Measurements from ENCODE around the gene DCUN1D2. TPM values are rescaled to one million over a fixed set of nuclear protein-coding genes. Genes with fewer than 3 reads are reported as not detected.

The DCUN1D2 gene
- total RNA-seq, 2 donors from 2014 or later = 12.2 to 14.5 TPM

GRCh38 chr13:113410472-113411201, 79.9 kb downstream of the DCUN1D2 start:
- no peak overlapping the region for H3K27ac ChIP-seq
- no peak for ATAC-seq
- intact Hi-C loops (cut with DNase I) = no loop called here
- H3K4me1 ChIP-seq = no peaks in the 10 kb centered on the region
- H3K4me3 ChIP-seq = no peak overlapping the region
- no peaks in the 10 kb centered on the region for H3K9me3 ChIP-seq
- H3K27me3 ChIP-seq = no peaks in the 10 kb centered on the region
- WGBS, 2 donors = 72 to 73% methylated on average over 10 to 32 of the region's 34 CpGs
- H3K36me3 ChIP-seq (replicated peaks in 1 of 2; ENCODE audit: insufficient read depth in 1 of 2, low read depth in 2 of 2) = no peaks in the 10 kb centered on the region
- TF ChIP-seq POLR2A (IDR thresholded peaks at IDR 0.05) = no peak
- TF ChIP-seq, protein P1, sequence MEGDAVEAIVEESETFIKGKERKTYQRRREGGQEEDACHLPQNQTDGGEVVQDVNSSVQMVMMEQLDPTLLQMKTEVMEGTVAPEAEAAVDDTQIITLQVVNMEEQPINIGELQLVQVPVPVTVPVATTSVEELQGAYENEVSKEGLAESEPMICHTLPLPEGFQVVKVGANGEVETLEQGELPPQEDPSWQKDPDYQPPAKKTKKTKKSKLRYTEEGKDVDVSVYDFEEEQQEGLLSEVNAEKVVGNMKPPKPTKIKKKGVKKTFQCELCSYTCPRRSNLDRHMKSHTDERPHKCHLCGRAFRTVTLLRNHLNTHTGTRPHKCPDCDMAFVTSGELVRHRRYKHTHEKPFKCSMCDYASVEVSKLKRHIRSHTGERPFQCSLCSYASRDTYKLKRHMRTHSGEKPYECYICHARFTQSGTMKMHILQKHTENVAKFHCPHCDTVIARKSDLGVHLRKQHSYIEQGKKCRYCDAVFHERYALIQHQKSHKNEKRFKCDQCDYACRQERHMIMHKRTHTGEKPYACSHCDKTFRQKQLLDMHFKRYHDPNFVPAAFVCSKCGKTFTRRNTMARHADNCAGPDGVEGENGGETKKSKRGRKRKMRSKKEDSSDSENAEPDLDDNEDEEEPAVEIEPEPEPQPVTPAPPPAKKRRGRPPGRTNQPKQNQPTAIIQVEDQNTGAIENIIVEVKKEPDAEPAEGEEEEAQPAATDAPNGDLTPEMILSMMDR (IDR thresholded peaks at IDR 0.05) = no peak
- DNase-seq = no peak

DNA sequence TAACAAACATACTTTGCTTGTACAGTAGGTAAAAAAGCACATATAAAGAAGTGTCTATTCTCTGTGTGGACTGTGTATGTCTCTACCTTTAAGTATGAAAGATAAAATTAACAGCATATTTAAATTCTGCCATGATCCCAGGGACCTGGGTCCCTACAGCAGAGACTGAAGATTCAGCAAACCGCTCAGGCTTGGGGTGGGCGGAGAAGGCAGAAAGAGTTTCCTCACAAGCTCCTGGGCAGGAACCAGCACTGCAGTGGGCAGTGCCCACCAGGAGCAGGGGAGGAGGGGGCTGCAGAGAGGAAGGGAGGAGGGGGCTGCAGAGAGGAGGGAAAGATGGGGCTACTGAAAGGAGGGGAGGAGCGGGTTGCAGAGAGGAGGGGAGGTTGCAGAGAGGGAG, 81.9 kb downstream of the DCUN1D2 start:
- H3K27ac ChIP-seq = no peak overlapping the region
- TF ChIP-seq, protein P1 (IDR thresholded peaks at IDR 0.05) = no peak
- TF ChIP-seq POLR2A (IDR thresholded peaks at IDR 0.05) = no peak
- WGBS, 2 donors = 77 to 83% methylated on average over 3 of the region's 3 CpGs
- DNase-seq (no peak), ATAC-seq (no peak)
- no peaks in the 10 kb centered on the region for H3K4me1 ChIP-seq
- H3K4me3 ChIP-seq = no peak overlapping the region
- H3K9me3 ChIP-seq = no peaks in the 10 kb centered on the region
- H3K27me3 ChIP-seq = no peaks in the 10 kb centered on the region
- intact Hi-C loops (cut with DNase I) = no loop called here
- no peaks in the 10 kb centered on the region for H3K36me3 ChIP-seq (replicated peaks in 1 of 2; ENCODE audit: insufficient read depth in 1 of 2, low read depth in 2 of 2)

DNA sequence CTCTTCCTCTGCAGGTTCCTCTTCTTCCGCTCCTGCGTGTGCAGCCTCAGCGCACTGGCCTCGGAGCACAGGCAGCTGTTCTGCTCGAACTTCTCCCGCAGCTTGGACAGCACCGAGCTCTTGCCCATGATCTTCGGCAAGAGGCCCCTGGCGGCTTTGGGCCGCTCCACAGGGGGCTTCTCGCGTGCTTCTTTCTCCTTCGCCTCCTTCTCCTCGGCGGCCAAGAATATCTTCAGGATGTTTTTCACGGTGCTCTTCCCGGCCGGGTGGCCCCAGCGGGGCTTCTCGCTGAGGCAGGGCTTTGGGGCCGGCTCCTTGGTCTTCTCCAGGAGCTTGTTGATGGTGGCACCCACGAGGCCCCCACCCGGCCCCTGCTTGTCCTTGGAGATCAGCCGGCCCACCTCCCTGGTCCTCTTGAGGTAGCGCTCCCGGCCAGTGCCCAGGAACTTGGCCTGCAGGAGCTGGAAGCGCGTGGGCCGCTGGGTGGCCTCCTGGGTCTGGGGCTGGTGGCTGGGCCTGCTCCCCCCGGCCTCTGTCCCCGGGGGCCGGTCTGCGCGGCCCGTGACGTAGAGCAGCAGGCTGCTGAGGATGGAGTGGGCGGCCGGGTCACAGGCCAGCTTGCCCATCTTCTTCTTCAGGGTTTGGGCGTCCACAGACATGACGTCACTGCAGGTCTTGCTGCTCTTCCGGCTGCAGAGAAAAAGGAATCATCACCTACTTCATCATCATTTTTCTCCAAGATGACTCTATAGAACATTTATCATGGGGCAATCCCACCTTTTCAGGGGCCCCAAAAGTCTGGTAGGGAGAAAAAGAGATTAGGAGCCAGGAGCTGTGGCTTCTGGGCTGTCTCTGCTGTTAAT, 82.7 kb downstream of the DCUN1D2 start:
- peak in 1 of 4 donors; percentile 5 for DNase-seq
- no peaks in the 10 kb centered on the region for H3K4me1 ChIP-seq
- intact Hi-C loops (cut with DNase I) = no loop called here
- no peaks in the 10 kb centered on the region for H3K27me3 ChIP-seq
- 66 to 70% methylated on average over 22 to 35 of the region's 41 CpGs for WGBS, 2 donors
- no peaks in the 10 kb centered on the region for H3K9me3 ChIP-seq
- TF ChIP-seq POLR2A (IDR thresholded peaks at IDR 0.05) = no peak
- TF ChIP-seq, protein P1 (IDR thresholded peaks at IDR 0.05) = no peak
- no peak overlapping the region for H3K27ac ChIP-seq
- no peak overlapping the region for H3K4me3 ChIP-seq
- no peaks in the 10 kb centered on the region for H3K36me3 ChIP-seq (replicated peaks in 1 of 2; ENCODE audit: insufficient read depth in 1 of 2, low read depth in 2 of 2)
- ATAC-seq = no peak

GRCh38 chr13:113407103-113407530, 83.4 kb downstream of the DCUN1D2 start:
- TF ChIP-seq, protein P1 (IDR thresholded peaks at IDR 0.05) = peak in 1 of 7 experiments; percentile 19
- TF ChIP-seq POLR2A (IDR thresholded peaks at IDR 0.05) = no peak
- no peak for ATAC-seq
- intact Hi-C loops (cut with DNase I) = no loop called here
- no peak overlapping the region for H3K4me3 ChIP-seq
- H3K4me1 ChIP-seq = no peaks in the 10 kb centered on the region
- H3K27ac ChIP-seq = no peak overlapping the region
- no peak for DNase-seq
- 60 to 69% methylated on average over 16 to 20 of the region's 21 CpGs for WGBS, 2 donors
- no peaks in the 10 kb centered on the region for H3K9me3 ChIP-seq
- no peaks in the 10 kb centered on the region for H3K27me3 ChIP-seq
- H3K36me3 ChIP-seq (replicated peaks in 1 of 2; ENCODE audit: insufficient read depth in 1 of 2, low read depth in 2 of 2) = no peaks in the 10 kb centered on the region
